AG09309 (cell line): Measurements from ENCODE around the gene SLC30A4.
A peak's percentile ranks its signal among the peaks of the same experiment; 100 is the strongest.

Source experiments
- DNase-seq: peaks from one replicate; pipeline ENCODE4 v3.0.0-alpha.2; 2010; ENCODE audit warnings: low read depth
- H3K4me3 ChIP-seq: 2 replicates; pipeline ENCODE4 v1.5.1; 2011; ENCODE audit warnings: mild to moderate bottlenecking, low read depth, low read length, moderate library complexity; ENCODE audit not compliant: control insufficient read depth
- TF ChIP-seq, protein P1 (sequence below): IDR thresholded peaks from 2 replicates; pipeline ENCODE4 v1.5.1; 2011; ENCODE audit warnings: mild to moderate bottlenecking, low read depth, low read length, inconsistent platforms; ENCODE audit not compliant: insufficient read depth, control insufficient read depth; ENCODE audit errors: missing control alignments

Gene SLC30A4

DNA sequence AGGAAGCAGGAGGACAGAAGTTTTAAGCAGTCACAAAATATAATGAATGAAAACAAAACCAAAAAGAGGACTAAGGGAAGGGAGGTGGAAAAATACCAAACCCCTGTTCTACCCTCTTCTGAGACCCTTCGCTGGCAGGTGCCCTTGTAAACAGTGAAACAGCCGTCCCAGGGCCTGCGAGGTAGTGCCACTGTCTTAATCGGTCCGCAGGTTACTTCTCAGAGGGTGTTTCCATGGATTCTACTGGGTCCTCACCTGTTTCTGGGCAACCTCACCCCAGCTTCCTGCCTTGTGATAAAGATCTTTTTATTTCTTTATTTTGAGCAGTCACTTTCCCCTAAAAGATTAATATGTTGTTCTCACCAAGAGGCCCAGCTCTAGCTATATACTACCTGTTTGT is 65.3 kb downstream of the SLC30A4 start:
- H3K4me3 ChIP-seq: no peak overlapping the region
- DNase-seq: no peak
- TF ChIP-seq, protein P1, sequence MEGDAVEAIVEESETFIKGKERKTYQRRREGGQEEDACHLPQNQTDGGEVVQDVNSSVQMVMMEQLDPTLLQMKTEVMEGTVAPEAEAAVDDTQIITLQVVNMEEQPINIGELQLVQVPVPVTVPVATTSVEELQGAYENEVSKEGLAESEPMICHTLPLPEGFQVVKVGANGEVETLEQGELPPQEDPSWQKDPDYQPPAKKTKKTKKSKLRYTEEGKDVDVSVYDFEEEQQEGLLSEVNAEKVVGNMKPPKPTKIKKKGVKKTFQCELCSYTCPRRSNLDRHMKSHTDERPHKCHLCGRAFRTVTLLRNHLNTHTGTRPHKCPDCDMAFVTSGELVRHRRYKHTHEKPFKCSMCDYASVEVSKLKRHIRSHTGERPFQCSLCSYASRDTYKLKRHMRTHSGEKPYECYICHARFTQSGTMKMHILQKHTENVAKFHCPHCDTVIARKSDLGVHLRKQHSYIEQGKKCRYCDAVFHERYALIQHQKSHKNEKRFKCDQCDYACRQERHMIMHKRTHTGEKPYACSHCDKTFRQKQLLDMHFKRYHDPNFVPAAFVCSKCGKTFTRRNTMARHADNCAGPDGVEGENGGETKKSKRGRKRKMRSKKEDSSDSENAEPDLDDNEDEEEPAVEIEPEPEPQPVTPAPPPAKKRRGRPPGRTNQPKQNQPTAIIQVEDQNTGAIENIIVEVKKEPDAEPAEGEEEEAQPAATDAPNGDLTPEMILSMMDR: no peak

DNA sequence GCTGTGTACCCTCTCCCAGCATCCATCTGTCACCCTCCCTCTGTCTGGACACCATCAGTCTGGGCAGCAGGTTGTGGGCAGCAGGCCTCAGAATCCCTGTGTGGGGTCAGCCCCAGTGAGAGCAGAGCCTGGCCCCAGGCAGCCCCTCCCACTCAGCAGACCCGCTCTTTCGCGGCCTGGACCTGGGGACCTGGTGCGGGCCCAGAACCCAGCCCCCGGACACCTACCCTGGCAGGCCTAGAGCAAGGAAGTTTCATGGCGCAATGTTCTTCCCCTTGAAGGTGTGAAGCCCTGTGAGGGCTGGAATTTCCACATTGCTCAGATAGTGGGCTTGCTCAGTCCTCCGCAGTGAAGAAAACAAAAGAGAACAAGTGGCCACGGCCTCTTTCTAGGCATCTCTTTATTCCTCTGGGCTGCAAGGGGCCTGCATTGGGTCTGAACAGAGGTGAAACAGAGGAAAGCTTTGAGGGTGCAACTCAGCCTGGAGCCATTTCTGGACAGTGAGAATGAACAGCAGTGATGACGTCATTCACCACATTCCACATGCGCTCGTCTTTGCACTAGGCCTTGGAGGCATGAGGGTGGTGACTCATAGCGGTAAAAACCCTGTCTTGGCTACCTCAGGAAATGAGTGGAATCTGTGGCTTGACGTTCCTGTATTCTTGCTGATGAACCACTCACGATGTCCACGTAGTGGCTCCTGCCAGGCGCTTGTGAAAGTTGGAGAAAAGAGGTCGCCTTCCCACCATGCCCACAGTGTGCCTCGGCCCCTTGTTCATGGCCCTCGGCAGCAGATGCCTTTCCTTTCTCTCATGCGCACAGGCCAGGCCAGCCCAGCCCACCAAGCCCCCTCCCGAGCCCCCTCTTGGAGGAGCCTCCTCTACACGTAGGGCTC is 66.1 kb downstream of the SLC30A4 start:
- TF ChIP-seq, protein P1: no peak
- no peak overlapping the region for H3K4me3 ChIP-seq
- DNase-seq: peak; percentile 100

DNA sequence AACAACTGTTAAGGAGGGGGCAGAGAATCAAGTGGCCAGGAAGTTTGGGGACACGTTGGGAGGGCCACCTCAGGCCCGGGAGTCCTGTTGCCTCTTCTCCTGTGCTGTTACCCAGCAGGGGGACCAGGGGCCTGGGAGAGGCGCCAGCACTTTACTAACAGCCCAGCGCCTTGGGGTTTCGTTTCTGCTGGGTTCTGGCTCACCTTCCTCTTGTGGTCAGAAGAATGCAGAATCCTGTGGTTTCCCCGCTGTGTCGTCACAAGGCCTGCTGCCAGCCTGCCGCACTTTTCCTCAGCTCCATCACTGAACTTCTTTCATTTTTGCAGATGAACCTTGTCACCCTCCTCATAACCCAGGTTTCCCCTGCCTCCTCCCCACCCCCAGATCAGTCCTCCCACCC is 67.7 kb downstream of the SLC30A4 start:
- TF ChIP-seq, protein P1: peak; percentile 22
- H3K4me3 ChIP-seq: no peak overlapping the region

DNA sequence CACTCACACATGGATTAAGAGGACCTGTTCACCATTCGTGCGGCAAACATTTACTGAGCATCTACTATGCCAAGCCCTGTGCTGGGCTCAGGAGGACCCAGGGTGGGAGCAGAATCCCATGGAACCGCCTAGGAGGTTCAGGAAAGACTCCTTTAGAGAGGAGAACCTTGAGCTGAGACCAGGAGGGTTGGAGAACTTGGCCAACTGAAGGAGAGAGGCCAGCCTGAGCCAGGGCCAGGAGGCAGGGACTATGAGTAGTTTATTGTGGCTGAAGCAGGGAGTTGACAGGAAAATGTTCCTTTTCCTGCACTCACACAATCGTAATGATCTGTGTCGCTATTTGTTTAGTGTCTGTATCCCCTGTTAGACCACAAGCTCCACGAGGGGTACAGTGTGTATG is 71.3 kb downstream of the SLC30A4 start:
- no peak for DNase-seq
- TF ChIP-seq, protein P1: no peak
- no peak overlapping the region for H3K4me3 ChIP-seq

More for the DNA sequence above, 67.7 kb downstream of the SLC30A4 start:
- peak; percentile 92 for DNase-seq

DNA sequence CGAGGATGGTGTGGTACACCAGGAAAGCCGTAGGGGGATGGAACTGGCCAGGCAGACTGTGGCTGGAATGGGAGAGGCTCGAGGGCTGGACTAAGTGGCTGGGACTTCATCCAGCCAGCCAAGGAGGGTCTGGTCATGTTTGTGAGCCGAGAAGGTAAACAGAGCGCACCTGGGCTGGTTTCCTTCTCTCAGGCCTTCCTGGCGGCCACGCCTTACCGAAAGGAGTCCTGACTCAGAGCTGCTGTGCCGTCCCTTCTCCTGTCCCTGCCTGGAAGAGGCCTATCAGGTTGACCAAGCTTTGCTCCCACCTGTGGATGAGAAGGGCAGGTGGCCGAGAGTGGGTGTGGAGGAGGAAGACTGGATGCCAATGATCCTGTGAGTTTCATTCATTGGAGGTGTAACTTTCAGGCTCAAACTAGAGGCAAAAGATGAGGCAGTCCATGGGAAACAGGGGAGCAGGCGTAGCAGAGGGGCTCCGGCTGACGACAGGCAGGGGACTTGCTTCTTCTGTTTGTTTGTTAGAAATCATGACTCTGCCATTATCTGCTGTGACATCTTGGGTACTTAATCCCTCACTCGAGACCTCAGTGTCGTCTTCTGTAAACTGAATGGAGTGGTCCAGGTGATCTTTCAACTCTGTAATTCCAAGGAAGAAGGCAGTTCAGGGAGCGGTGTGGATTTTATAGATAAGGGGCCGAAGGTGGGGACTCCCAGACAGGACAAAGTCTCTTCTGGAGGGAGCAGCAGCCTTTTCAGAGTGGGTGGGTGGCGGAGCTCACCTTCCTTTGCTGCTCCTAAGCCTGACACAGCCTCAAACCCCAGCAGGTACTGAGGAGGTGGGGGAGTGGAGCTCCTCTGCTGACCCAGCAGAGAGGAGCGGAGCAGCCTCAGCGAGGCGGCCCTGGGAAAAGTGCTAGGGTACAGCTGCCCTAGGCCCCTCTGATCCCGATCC is 72.4 kb downstream of the SLC30A4 start:
- no peak for DNase-seq
- TF ChIP-seq, protein P1: no peak
- no peak overlapping the region for H3K4me3 ChIP-seq

DNA sequence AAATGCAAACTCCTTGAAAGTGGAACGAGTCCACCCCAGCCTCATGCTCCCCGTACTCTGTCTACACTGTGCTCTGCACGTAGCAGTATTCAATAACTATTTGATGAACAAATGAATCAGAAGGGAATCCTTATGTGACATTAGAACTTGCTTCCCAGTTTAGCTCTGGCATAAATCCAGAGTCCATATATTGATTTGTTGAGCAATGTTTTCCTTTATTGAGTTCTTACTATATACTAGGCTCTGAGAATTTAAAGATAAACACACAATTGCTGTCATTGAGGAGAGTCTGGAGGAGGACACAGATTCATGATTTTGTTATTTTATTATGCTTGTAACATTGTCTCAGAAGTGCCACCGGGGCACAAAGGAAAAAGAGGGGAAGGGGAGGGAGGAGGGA is 73.2 kb downstream of the SLC30A4 start:
- DNase-seq: no peak
- TF ChIP-seq, protein P1: no peak
- H3K4me3 ChIP-seq: no peak overlapping the region
